RCC 7860 (cell line): Measurements from ENCODE around the gene MEIOSIN.
A peak's percentile ranks its signal among the peaks of the same experiment; 100 is the strongest.
"Not testable (repeated sequence)": the region's sequence is repeated elsewhere in the genome, so short reads cannot be mapped to it uniquely, and the experiment has no call there.

Experiments used
- DNase-seq: peaks from one replicate; pipeline ENCODE4 v3.0.0-alpha.2; 2015; ENCODE audit warnings: low spot score
- FAIRE-seq: peaks from 2 replicates; lab custom pipeline; 2012; peaks lifted over from hg19 to GRCh38; lab: Jason Lieb, UNC

Gene MEIOSIN

GRCh38 chr19:45733160-45733810 lies at the start of gene MEIOSIN:
TSS of gene MEIOSIN (plus strand) at chr19:45733439. CDS start at chr19:45735377, 1,938 bp downstream.
- FAIRE-seq (no peak), DNase-seq (no peak)

- FAIRE-seq, DNase-seq: not testable (repeated sequence)
Observed at GRCh38 chr19:45685045-45685444, 48.2 kb upstream of the MEIOSIN start.

DNA sequence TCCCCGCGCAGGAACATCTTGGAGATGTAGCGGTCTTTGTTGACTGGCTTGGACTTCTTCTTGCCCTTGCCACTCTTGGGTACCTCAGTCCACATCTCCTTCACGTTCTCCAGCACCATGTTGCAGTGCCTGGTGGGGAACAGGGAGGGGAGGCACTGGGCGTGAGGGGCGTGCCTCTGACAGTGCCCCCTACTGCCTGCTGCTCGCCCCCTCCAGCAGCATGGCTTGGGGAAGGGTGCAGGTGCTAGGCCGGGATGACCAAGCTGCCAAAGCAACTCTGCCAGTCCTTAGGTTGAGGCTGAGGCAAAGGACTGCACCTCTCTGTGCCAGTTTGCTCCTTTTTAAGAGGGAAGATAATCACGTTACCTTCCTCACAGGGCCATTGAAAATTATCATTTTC lies 45.6 kb upstream of the MEIOSIN start:
- no peak for DNase-seq
- no peak for FAIRE-seq

DNA sequence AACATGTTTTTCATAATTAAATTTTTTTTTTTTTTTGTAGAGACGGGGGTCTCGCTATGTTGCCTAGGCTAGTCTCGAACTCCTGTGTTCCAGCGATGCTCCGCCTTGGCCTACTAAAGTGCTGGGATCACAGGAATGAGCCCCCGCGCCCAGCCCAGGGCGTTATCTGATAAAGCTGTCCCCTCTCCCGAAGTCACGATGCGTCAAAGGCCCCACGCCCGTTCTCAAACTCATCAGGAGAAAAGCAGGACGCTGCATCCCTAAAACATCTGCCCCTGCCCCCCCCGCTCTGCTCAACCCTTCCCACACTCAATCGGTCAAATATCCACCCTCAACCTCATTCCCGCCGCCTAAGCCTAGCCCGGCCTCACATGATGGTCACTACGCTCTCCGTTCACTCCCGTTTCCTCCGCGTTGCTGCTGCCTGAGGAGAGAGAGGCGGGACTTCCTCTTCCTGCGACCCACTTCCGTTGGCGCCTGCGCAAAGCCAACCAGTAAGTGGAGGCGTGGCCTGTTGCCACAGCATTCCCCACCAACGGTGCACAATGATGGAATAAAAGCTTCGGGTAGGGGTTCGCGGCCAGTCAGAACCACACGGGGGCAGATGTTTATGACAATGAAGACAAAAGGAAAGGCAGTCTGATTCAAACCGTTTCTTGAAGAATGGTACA lies 41.6 kb upstream of the MEIOSIN start, which contains the start of gene SNRPD2:
Gene SNRPD2 (minus strand): TSS at position 438 of the 671 bp plus-strand sequence. CDS start 65 bp downstream, at position 373.
- DNase-seq (peak; percentile 86), FAIRE-seq (peak; percentile 66)

- DNase-seq (peak; percentile 97), FAIRE-seq (peak; percentile 95)
Observed at GRCh38 chr19:45692187-45693105, 40.8 kb upstream of the MEIOSIN start, which contains the start of gene QPCTL. TSS of gene QPCTL (plus strand) at chr19:45692666. CDS start at chr19:45692704, 38 bp downstream.

DNA sequence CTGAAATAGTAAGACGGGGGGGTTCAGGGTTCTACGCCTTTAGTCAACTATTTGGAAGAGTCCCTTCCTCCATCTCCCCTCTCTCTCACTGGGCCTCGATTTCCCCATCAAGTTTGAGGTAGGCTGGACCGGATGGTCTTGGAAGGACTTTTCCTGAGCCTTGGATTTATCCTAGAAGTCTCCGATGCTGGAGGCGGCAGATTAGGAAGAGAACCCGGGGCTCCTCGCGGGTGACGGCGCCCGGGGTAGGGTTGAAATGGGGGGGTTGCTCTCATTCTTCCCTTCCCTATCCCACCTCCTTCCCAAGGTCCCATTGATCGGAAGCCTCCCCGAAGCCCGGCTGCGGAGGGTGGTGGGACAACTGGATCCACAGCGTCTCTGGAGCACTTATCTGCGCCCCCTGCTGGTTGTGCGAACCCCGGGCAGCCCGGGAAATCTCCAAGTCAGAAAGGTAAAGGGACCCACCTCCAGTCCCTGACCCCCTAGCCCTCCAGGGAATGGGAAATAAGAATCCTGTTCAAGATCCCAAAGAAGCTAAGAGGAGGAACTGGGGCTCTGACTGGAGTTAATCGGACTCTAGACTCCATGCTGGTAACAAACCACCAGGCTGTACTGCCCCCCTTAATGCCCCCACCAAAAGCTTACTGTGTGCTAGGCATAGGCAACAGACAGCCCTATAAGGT lies 40.0 kb upstream of the MEIOSIN start:
- peak; percentile 35 for DNase-seq
- FAIRE-seq = no peak

DNA sequence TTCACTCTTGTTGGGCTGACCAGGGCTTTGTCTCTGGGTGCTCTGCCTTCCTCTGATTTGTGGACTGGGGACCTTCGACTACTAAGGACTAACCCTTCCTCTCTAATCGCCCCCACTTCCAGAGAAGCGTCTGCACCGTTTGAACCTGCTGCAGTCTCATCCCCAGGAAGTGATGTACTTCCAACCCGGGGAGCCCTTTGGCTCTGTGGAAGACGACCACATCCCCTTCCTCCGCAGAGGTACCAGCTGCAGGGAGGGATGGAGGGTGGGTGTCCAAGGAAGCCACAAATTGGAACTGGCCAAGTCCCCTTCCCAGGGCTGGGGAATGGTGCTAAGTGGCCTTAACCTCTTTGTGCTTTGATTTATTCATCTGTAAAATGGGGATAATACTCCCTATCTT lies 31.6 kb upstream of the MEIOSIN start:
- FAIRE-seq = no peak

DNA sequence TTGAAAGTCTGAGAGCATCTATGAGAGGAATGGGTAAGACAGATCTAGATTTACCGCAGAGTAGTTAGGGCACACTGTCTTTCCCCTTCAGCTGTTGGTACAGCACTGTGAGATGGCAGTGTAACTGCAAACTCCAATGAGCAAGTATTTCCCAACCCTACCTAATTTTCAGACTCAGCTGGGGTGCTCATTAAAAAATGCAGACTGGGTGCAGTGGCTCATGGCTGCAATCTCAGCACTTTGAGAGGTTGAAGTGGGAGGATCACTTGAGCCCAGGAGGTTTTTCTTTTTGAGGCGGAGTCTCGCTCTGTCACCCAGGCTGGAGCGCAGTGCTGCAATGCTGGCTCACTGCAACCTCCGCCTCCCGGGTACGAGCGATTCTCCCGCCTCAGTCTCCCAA lies 28.1 kb upstream of the MEIOSIN start:
- DNase-seq (no peak), FAIRE-seq (no peak)

More for the DNA sequence above, 31.6 kb upstream of the MEIOSIN start:
- no peak for DNase-seq

- no peak for FAIRE-seq
- DNase-seq = no peak
Observed at GRCh38 chr19:45705710-45706415, 27.4 kb upstream of the MEIOSIN start.

DNA sequence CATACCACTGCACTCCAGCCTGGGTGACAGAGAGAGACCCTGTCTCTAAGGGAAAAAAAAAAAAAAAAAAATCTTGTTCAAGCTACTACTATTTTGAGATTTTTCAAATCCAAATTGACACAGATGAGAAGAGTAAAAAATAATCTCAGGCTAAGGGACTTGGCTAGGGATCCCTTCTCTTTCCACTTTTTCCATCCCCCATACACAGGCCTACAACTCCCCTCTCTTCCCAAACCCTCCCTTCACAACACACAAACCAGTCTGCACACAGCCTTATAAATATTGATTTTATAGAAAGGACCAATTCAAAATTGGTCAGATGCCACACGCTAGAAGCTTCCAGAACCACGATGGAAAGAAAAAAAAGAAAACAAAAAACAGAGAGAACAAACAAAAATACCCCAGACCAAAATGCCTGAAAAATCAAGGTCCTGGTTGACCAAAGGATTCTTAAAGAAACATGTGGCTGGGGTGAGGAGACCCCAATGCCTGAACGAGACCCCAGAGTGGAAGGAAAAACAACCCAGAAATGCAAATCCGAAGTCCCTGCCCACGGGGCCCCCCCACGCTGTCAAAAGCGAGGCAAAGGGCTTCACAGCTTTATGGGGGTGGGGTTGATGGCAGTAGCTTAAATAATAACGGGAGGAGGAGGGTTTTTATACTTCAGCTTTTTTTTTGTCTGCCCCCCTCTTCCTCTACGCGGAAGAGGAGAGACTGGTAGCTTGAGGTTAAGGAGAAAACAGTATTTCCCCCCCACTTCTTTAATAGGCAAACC lies 22.7 kb upstream of the MEIOSIN start:
- DNase-seq (no peak), FAIRE-seq (no peak)

- FAIRE-seq (no peak), DNase-seq (no peak)
Observed at GRCh38 chr19:45711851-45712698, 21.2 kb upstream of the MEIOSIN start.

- DNase-seq = no peak
- no peak for FAIRE-seq
Observed at GRCh38 chr19:45712699-45713067, 20.6 kb upstream of the MEIOSIN start.

DNA sequence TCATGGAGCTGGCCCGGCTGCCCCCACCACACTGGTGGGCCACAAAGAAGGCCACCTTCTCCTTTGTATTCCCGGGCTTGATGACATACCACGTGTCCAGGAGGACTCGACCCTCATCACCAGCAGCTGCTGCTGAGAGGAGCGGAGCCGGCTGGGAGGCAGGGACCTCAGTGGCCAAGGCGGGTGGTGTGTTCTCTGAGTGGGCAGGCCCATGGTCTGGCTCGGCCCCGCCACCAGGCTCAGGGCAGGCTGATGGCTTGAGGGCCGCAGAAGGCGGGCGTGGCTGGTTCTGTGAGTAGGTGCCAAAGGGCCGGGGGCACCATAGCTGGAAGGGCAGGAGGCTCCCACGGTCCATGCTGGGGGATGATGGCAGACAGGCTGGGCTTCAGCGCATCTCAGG lies 20.1 kb upstream of the MEIOSIN start:
- DNase-seq (no peak), FAIRE-seq (no peak)

- FAIRE-seq (no peak), DNase-seq (no peak)
Observed at GRCh38 chr19:45715139-45715538, 18.1 kb upstream of the MEIOSIN start.

GRCh38 chr19:45716359-45717130 lies 16.7 kb upstream of the MEIOSIN start:
- no peak for FAIRE-seq
- no peak for DNase-seq

- FAIRE-seq (peak; percentile 87), DNase-seq (peak; percentile 98)
Observed at GRCh38 chr19:45717131-45717982, 15.9 kb upstream of the MEIOSIN start.
